GM19455 (cell line): Measurements from ENCODE around the gene OS9.
A peak's percentile ranks its signal among the peaks of the same experiment; 100 is the strongest.

Source experiments
- ATAC-seq: cut with Tn5 transposase; IDR thresholded peaks from one replicate; pipeline ENCODE4 v1.9.1; 2021; ENCODE audit not compliant: unreplicated experiment

OS9 gene

GRCh38 chr12:57751788-57752667, 58.1 kb downstream of the OS9 start, which contains the start of gene CDK4:
Gene CDK4 (minus strand): TSS chr12:57752310. CDS start chr12:57751717, 593 bp downstream.
- ATAC-seq, result peak; percentile 70

- no peak for ATAC-seq
Measured at GRCh38 chr12:57752668-57753000, 58.7 kb downstream of the OS9 start.

GRCh38 chr12:57753756-57754337, 59.9 kb downstream of the OS9 start:
- no peak for ATAC-seq

- ATAC-seq, result peak; percentile 33
Measured at GRCh38 chr12:57754411-57755193, 60.7 kb downstream of the OS9 start, which contains the start of gene MARCHF9. Gene MARCHF9 (plus strand): TSS chr12:57755103. CDS start chr12:57755529, 426 bp downstream.

- no peak for ATAC-seq
Measured at GRCh38 chr12:57755194-57755453, 61.2 kb downstream of the OS9 start.

- ATAC-seq, result no peak
Measured at GRCh38 chr12:57755454-57756372, 61.8 kb downstream of the OS9 start.

GRCh38 chr12:57756406-57757341, 62.7 kb downstream of the OS9 start:
- no peak for ATAC-seq

- no peak for ATAC-seq
Measured at GRCh38 chr12:57757771-57758170, 63.8 kb downstream of the OS9 start.

- no peak for ATAC-seq
Measured at GRCh38 chr12:57758552-57759359, 64.8 kb downstream of the OS9 start.

GRCh38 chr12:57759360-57759980, 65.5 kb downstream of the OS9 start:
- ATAC-seq, result no peak

- ATAC-seq, result no peak
Measured at GRCh38 chr12:57760347-57760982, 66.5 kb downstream of the OS9 start.

GRCh38 chr12:57761391-57761998, 67.6 kb downstream of the OS9 start:
- ATAC-seq, result no peak

GRCh38 chr12:57762463-57762862, 68.5 kb downstream of the OS9 start:
- no peak for ATAC-seq

GRCh38 chr12:57763881-57764661, 70.1 kb downstream of the OS9 start:
- no peak for ATAC-seq

GRCh38 chr12:57764662-57765002, 70.7 kb downstream of the OS9 start:
- no peak for ATAC-seq

- peak; percentile 62 for ATAC-seq
Measured at GRCh38 chr12:57765003-57765697, 71.2 kb downstream of the OS9 start.
